GM10248 (cell line): ENCODE results near the gene SUN3.

Source experiments
- CTCF ChIA-PET: fragments of 300-600 bp; sonication (Branson Sonifier 250); formaldehyde crosslinking; extraction: SDS; loops from one replicate; lab custom pipeline; 2021; ENCODE audit warnings: antibody characterized with exemption; lab: Yijun Ruan, JAX
- POLR2A ChIA-PET: fragments of 350-650 bp; sonication (Branson Sonifier 250); formaldehyde crosslinking; extraction: SDS; loops from one replicate; lab custom pipeline; 2020; ENCODE audit warnings: antibody characterized with exemption; lab: Yijun Ruan, JAX
- DNase-seq: peaks from one replicate; pipeline ENCODE4 v3.0.0; 2012; ENCODE audit errors: extremely low spot score
- CTCF ChIP-seq: IDR thresholded peaks from 2 replicates; pipeline ENCODE4 v1.5.1; 2012; ENCODE audit warnings: mild to moderate bottlenecking, low read depth; ENCODE audit errors: extremely low read depth, missing control alignments, control extremely low read depth

SUN3 gene

GRCh38 chr7:47967123-47967522, 61.8 kb downstream of the SUN3 start:
- ChIA-PET CTCF (interaction anchor here (0.8 to 9.3 kb wide), 7 partner anchors 10 to 143 kb away, joined by 3 to 126 read pairs (median 3); partner anchors contain the start of gene PKD1L1), POLR2A (no interaction called here)
- no peak for TF ChIP-seq CTCF
- DNase-seq, result no peak

GRCh38 chr7:47965456-47965855, 63.5 kb downstream of the SUN3 start:
- ChIA-PET POLR2A (no interaction called here), CTCF (interaction anchor here (1.1 to 9.3 kb wide), 5 partner anchors 15 to 145 kb away, joined by 4 to 126 read pairs (median 6); partner anchors contain the start of gene PKD1L1)
- no peak for TF ChIP-seq CTCF
- DNase-seq, result no peak

- ChIA-PET CTCF (interaction anchor here (0.7 to 9.3 kb wide), 4 partner anchors 12 to 159 kb away, joined by 3 to 126 read pairs (median 52); partner anchors contain the start of gene PKD1L1), POLR2A (no interaction called here)
- DNase-seq, result no peak
- TF ChIP-seq CTCF, result no peak
Measured at GRCh38 chr7:47962262-47962661, 66.6 kb downstream of the SUN3 start.

- ChIA-PET CTCF (interaction anchor here (0.7 to 2.3 kb wide), 3 partner anchors 12 to 13 kb away, joined by 4 to 15 read pairs (median 12); no protein-coding TSS in a partner anchor), POLR2A (no interaction called here)
- no peak for DNase-seq
- TF ChIP-seq CTCF, result no peak
Measured at GRCh38 chr7:47957156-47957555, 71.8 kb downstream of the SUN3 start.

- ChIA-PET POLR2A (no interaction called here), CTCF (interaction anchor here (0.7 to 2.3 kb wide), 4 partner anchors 10 to 14 kb away, joined by 4 to 15 read pairs (median 8); no protein-coding TSS in a partner anchor)
- DNase-seq, result no peak
- no peak for TF ChIP-seq CTCF
Measured at GRCh38 chr7:47956220-47956619, 72.7 kb downstream of the SUN3 start.

GRCh38 chr7:47954231-47954911, 74.5 kb downstream of the SUN3 start:
- no peak for TF ChIP-seq CTCF
- POLR2A ChIA-PET, result interaction anchor here (1.4 kb wide), 1 partner anchor 17 kb away, joined by 4 read pairs; no protein-coding TSS in a partner anchor
- CTCF ChIA-PET, result interaction anchor here (1.0 to 8.6 kb wide), 8 partner anchors 10 to 688 kb away, joined by 3 to 101 read pairs (median 6); no protein-coding TSS in a partner anchor
- DNase-seq, result no peak
